Gastroesophageal sphincter (tissue), 4 donors: ENCODE results near the gene PI16. TPM values are rescaled to one million over a fixed set of nuclear protein-coding genes. Genes with fewer than 3 reads are reported as not detected.
"Not testable (repeated sequence)": the region's sequence is repeated elsewhere in the genome, so short reads cannot be mapped to it uniquely, and the experiment has no call there.

Experiments used
- ATAC-seq: fragments of 150-250 bp; one replicate; pipeline ENCODE4 v1.9.1; 2016; ENCODE audit warnings: mild to moderate bottlenecking, moderate library complexity
- H3K27ac ChIP-seq, 4 donors: fragments of 200-600 bp; sonication (generic) in 3 of 4; 1 replicate in 3 of 4; 2 replicates in 1 of 4; pipeline ENCODE4 v1.5.1; 2016 to 2019
- H3K27me3 ChIP-seq: fragments of 200-600 bp; sonication (generic); one replicate; pipeline ENCODE4 v1.5.1; 2019
- H3K36me3 ChIP-seq, 2 donors: fragments of 200-600 bp; sonication (generic); one replicate each; pipeline ENCODE4 v1.5.1; 2019; ENCODE audit warnings: control low read depth in 1 of 2
- H3K4me1 ChIP-seq, 3 donors: fragments of 200-600 bp; sonication (generic); 1 replicate in 2 of 3; 2 replicates in 1 of 3; pipeline ENCODE4 v1.5.1; 2016 to 2019; ENCODE audit warnings: control low read depth in 2 of 3
- H3K4me3 ChIP-seq, 2 donors: fragments of 200-600 bp; sonication (generic); one replicate each; pipeline ENCODE4 v1.5.1; 2019; ENCODE audit warnings: mild to moderate bottlenecking in 1 of 2, moderate library complexity in 1 of 2
- H3K9me3 ChIP-seq, 3 donors: fragments of 200-600 bp; sonication (generic); one replicate each; pipeline ENCODE4 v1.5.1; 2017 to 2019; ENCODE audit warnings: control low read depth in 2 of 3
- CTCF ChIP-seq, 4 experiments: fragments of 200-600 bp in 2 of 4; fragments of 450-650 bp in 2 of 4; sonication (generic) in 1 of 4; IDR thresholded peaks; one replicate each; pipeline ENCODE4 v1.5.1; 2017 to 2019; ENCODE audit warnings: antibody characterized with exemption in 4 of 4, mild to moderate bottlenecking in 2 of 4, moderate library complexity in 2 of 4
- EP300 ChIP-seq: sonication (generic); formaldehyde crosslinking; IDR thresholded peaks from one replicate; pipeline ENCODE4 v1.6.1; 2017; ENCODE audit warnings: antibody characterized with exemption, mild to moderate bottlenecking
- POLR2A ChIP-seq, 2 donors: fragments of 450-650 bp; IDR thresholded peaks; one replicate each; pipeline ENCODE4 v1.6.1; 2017; ENCODE audit warnings: antibody characterized with exemption in 2 of 2, mild to moderate bottlenecking in 2 of 2, moderate library complexity in 1 of 2
- POLR2AphosphoS5 ChIP-seq: sonication (generic); formaldehyde crosslinking; IDR thresholded peaks from one replicate; pipeline ENCODE4 v1.6.1; 2017; ENCODE audit warnings: antibody characterized with exemption
- WGBS, 2 donors: methylation state at CpG; one replicate each; pipeline ENCODE4 v1.1.5; 2018; ENCODE audit warnings: low coverage in 1 of 2; 5-methylcytosine and 5-hydroxymethylcytosine counted together
- total RNA-seq, 4 donors: library from RNA; depleted of rRNA; stranded (reverse); fragments of >200 nt; gene quantifications; one replicate each; pipeline ENCODE4 v1.1.0, GENCODE V29; 2016

The PI16 gene
- total RNA-seq, 4 donors from 2014 or later = 21.6 to 53.5 (median 44.9) TPM

DNA sequence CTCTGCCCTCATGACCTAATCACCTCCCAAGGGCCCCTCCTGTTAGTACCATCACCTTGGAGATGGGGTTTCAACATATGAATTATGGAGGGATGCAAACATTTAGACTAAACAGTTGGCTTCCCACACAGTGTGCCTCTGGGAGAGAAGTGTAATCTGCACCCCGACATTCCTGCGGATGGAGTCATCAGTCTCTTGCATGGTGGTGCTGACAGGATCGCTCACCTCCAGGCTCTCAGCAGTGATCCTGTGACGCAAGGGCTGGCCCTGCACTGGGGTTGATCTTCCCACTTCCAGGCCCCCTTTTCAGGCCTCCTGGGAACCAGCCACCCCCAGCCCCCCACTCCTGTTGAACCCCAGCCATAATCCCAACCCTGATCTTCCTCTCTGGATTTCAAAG, 16.0 kb upstream of the PI16 start:
- 90% methylated on average over 2 of the region's 4 CpGs; no CpG with 5 or more reads in 1 of the 2 donors for WGBS, 2 donors
- Histone ChIP-seq H3K9me3 (no peaks in the 10 kb centered on the region), H3K4me3 (no peak overlapping the region), H3K27ac (no peak overlapping the region), H3K27me3 (peaks cover 4% of the 10 kb centered on the region), H3K4me1 (no peaks in the 10 kb centered on the region), H3K36me3 (no peaks in the 10 kb centered on the region)
- ATAC-seq = no peak
- no peak for TF ChIP-seq POLR2AphosphoS5
- no peak for TF ChIP-seq EP300
- no peak for TF ChIP-seq CTCF (IDR thresholded peaks at IDR 0.05)
- TF ChIP-seq POLR2A (IDR thresholded peaks at IDR 0.05) = no peak

DNA sequence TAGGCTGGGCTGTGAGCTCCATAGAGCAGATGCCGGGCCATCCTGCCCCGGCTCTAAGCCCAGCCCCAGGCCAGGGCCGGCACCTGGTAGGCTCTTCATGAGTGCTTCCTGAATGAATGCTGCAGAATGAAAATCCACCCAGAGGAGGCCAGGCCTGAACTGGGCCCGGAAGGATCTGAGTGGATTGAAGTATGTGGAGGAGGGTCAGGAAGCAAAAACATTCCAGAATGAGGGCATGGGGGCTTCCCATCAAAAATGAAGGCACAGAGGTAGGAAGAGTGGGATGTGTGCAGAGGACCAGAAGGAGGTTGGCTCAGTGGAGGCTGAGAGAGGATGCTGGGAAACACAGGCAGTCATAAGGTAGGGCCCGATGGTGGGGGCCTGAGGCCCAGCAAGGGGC, 15.5 kb upstream of the PI16 start:
- H3K27me3 ChIP-seq, ATAC-seq, H3K4me1 ChIP-seq, H3K36me3 ChIP-seq, H3K27ac ChIP-seq, H3K9me3 ChIP-seq, H3K4me3 ChIP-seq: not testable (repeated sequence)
- WGBS, 2 donors = 90 to 100% methylated on average over 1 to 3 of the region's 5 CpGs

DNA sequence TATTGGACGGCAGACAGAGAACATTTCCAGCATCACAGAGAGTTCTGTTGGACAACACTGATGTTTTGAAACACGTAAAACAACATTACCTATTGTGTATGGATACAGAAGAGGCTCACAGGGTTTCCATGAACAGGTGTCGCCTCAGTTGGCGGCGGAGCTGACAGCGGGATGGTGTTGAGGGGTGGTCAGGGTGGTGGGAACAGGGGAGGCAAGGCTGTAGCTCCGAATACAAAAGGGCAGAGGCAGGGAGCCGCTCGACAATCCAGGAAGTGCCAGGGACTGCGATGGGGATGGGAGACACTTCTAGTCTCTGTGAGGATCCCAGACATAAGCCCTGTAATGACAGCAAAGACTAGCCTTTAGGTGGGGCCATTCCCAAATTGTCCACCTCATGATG, 14.5 kb upstream of the PI16 start:
- ATAC-seq = no peak
- WGBS, 2 donors = 88 to 98% methylated on average over 5 to 7 of the region's 10 CpGs
- TF ChIP-seq POLR2A (IDR thresholded peaks at IDR 0.05) (no peak), EP300 (no peak), POLR2AphosphoS5 (no peak), CTCF (IDR thresholded peaks at IDR 0.05) (no peak)
- Histone ChIP-seq H3K36me3 (no peaks in the 10 kb centered on the region), H3K9me3 (no peaks in the 10 kb centered on the region), H3K27ac (no peak overlapping the region), H3K4me3 (no peak overlapping the region), H3K4me1 (no peaks in the 10 kb centered on the region), H3K27me3 (peaks cover 4% of the 10 kb centered on the region)

GRCh38 chr6:36941561-36941960, 13.0 kb upstream of the PI16 start:
- no CpG with 5 or more reads among the region's 40 CpGs for WGBS, 2 donors
- H3K27me3 ChIP-seq, H3K9me3 ChIP-seq: not testable (repeated sequence)

DNA sequence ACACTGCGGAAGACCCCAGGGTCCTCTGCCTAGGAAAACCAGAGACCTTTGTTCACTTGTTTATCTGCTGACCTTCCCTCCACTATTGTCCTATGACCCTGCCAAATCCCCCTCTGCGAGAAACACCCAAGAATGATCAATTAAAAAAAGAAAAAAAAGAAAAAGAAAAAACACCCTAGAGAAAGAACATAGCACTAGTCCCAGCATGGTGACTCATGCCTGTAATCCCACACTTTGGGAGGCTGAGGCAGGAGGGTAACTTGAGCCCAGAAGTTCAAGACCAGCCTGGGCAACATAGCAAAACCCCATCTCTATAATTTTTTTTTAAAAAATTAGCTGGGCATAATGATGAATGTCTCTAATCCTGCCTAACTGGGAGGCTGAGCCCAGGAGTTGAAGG, 12.2 kb upstream of the PI16 start:
- ATAC-seq, H3K36me3 ChIP-seq, H3K4me3 ChIP-seq, H3K27me3 ChIP-seq, H3K27ac ChIP-seq, H3K9me3 ChIP-seq, H3K4me1 ChIP-seq: not testable (repeated sequence)
- WGBS, 2 donors = 17% methylated on average over 1 of the region's 2 CpGs; no CpG with 5 or more reads in 1 of the 2 donors

More at GRCh38 chr6:36941561-36941960, 13.0 kb upstream of the PI16 start:
- H3K4me3 ChIP-seq, ATAC-seq, H3K36me3 ChIP-seq, H3K27ac ChIP-seq, H3K4me1 ChIP-seq: not testable (repeated sequence)

DNA sequence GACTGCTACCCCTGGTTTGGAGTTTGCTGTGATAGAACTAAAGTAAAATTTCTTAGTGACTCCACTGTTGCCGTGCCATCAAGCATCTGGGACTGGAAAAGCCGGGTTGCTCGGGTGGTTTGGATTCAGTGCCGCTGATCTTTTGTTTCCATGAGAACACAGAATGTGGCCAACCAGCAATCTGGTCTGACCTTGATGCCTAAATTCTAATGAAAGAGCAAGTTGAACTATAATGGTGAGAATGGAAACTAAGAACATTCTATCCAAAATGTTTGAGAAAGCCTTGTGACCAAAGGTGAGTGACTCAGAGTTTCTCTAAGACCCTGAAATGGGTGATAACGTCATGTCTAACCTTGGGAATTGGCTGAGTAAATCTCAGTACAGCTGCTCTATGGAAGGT, 9.9 kb upstream of the PI16 start:
- ATAC-seq = no peak
- no peak for TF ChIP-seq POLR2A (IDR thresholded peaks at IDR 0.05)
- no peak for TF ChIP-seq POLR2AphosphoS5
- no peak for TF ChIP-seq CTCF (IDR thresholded peaks at IDR 0.05)
- TF ChIP-seq EP300 = no peak
- H3K36me3 ChIP-seq = no peaks in the 10 kb centered on the region
- H3K4me3 ChIP-seq = no peak overlapping the region
- WGBS, 2 donors = 50 to 71% methylated on average over 1 of the region's 5 CpGs
- no peaks in the 10 kb centered on the region for H3K9me3 ChIP-seq
- no peak overlapping the region for H3K27ac ChIP-seq
- no peaks in the 10 kb centered on the region for H3K4me1 ChIP-seq
- peaks cover 4% of the 10 kb centered on the region for H3K27me3 ChIP-seq

GRCh38 chr6:36945301-36945700, 9.2 kb upstream of the PI16 start:
- no peak for ATAC-seq
- WGBS, 2 donors = 44 to 87% methylated on average over 4 of the region's 4 CpGs
- no peaks in the 10 kb centered on the region for H3K9me3 ChIP-seq
- H3K27me3 ChIP-seq = peaks cover 4% of the 10 kb centered on the region
- no peaks in the 10 kb centered on the region for H3K36me3 ChIP-seq
- no peak overlapping the region for H3K4me3 ChIP-seq
- H3K4me1 ChIP-seq = no peaks in the 10 kb centered on the region
- no peak overlapping the region for H3K27ac ChIP-seq
- TF ChIP-seq POLR2A (IDR thresholded peaks at IDR 0.05) (no peak), POLR2AphosphoS5 (no peak), CTCF (IDR thresholded peaks at IDR 0.05) (no peak), EP300 (no peak)
